Measurements from ENCODE around the gene MRPL9. TPM values are rescaled to one million over a fixed set of nuclear protein-coding genes. Genes with fewer than 3 reads are reported as not detected.
"Not testable (repeated sequence)": the region's sequence is repeated elsewhere in the genome, so short reads cannot be mapped to it uniquely, and the experiment has no call there.

MRPL9 gene
- total and polyA plus RNA-seq, 7 experiments from 2014 or later: 77.0 to 168 (median 115) TPM

GRCh38 chr1:151790071-151790939, 27.0 kb upstream of the MRPL9 start, which contains the start of gene TDRKH:
Gene TDRKH, minus strand, starts transcription at chr1:151790500. Its CDS starts 7,478 bp downstream, at chr1:151783022.
- peak; percentile 97 for ATAC-seq
- POLR2A ChIA-PET: interaction anchor here (0.5 to 3.7 kb wide), 9 partner anchors 11 to 285 kb away, joined by 3 to 24 read pairs (median 3); partner anchors contain the start of gene MRPL9

DNA sequence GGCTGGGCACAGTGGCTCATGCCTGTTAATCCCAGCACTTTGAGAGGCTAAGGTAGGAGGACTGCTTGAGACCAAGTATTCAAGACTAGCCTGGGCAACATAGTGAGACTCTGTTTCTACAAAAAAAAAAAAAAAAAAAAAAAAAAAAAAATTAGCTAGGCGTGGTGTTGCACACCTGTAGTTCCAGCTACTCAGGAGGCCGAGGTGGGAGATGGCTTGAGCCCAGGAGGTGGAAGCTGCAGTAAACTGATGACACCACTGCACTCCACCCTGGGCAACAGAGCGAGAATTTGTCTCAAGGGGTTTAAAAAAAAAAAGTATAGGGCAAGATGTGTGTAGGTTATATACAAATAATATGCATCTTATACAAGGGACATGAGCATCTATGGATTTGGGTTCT, 24.4 kb upstream of the MRPL9 start:
- ChIA-PET POLR2A (interaction anchor here (0.6 to 3.7 kb wide), 3 partner anchors 10 to 1023 kb away, joined by 6 to 24 read pairs (median 7); partner anchors contain the start of gene MRPL9), CTCF (no interaction called here)
- no peaks in the 10 kb centered on the region for H3K9me3 ChIP-seq (ENCODE audit: control insufficient read depth in 2 of 3, low read length in 3 of 3)
- DNase-seq: no peak
- intact Hi-C loops (cut with micrococcal nuclease): no loop called here
- no peak for ATAC-seq
- no peak overlapping the region for H3K27ac ChIP-seq (ENCODE audit: low read depth, low read length)
- H3K36me3 Mint-ChIP-seq: peaks cover 0 to 4% (median 0%) of the 10 kb centered on the region in 5 donors
- no peak overlapping the region for H3K27ac Mint-ChIP-seq
- peaks cover 0 to 14% of the 10 kb centered on the region in 2 donors for H3K4me1 ChIP-seq (ENCODE audit: control insufficient read depth in 2 of 2, insufficient read depth in 2 of 2, low read length in 2 of 2)
- peaks cover 0 to 2% (median 0%) of the 10 kb centered on the region in 5 donors for H3K27me3 Mint-ChIP-seq
- H3K4me3 ChIP-seq (ENCODE audit: low read length): no peak overlapping the region
- no peak overlapping the region for H3K4me3 Mint-ChIP-seq
- H3K4me1 Mint-ChIP-seq: peaks cover 6 to 34% (median 30%) of the 10 kb centered on the region in 7 donors
- no peaks in the 10 kb centered on the region for H3K27me3 ChIP-seq (ENCODE audit: control insufficient read depth in 2 of 2, insufficient read depth in 2 of 2, low read length in 2 of 2)
- H3K9me3 Mint-ChIP-seq: peaks cover 0 to 3% (median 0%) of the 10 kb centered on the region in 11 donors
- peaks cover 0 to 6% (median 0%) of the 10 kb centered on the region in 3 experiments for H3K36me3 ChIP-seq (ENCODE audit: control insufficient read depth in 2 of 3, insufficient read depth in 3 of 3, low read length in 3 of 3)

More at GRCh38 chr1:151790071-151790939, 27.0 kb upstream of the MRPL9 start, which contains the start of gene TDRKH:
- peak within 1 kb of the TSS; percentile 60 for H3K27ac ChIP-seq (ENCODE audit: low read depth, low read length)
- Mint-ChIP-seq H3K4me3 (peak within 1 kb of the TSS; percentile 91 to 99 (median 97)), H3K9me3 (peaks cover 0 to 3% (median 0%) of the 10 kb centered on the region in 11 donors), H3K27me3 (peaks cover 0 to 2% (median 0%) of the 10 kb centered on the region in 5 donors), H3K36me3 (peaks cover 0 to 6% (median 4%) of the 10 kb centered on the region in 5 donors), H3K4me1 (peaks cover 6 to 38% (median 30%) of the 10 kb centered on the region in 7 donors), H3K27ac (peak within 1 kb of the TSS; percentile 75 to 93 (median 89))
- H3K4me1 ChIP-seq (ENCODE audit: control insufficient read depth in 2 of 2, insufficient read depth in 2 of 2, low read length in 2 of 2): peaks cover 0 to 14% of the 10 kb centered on the region in 2 donors
- peak within 1 kb of the TSS; percentile 88 for H3K4me3 ChIP-seq (ENCODE audit: low read length)
- intact Hi-C loops (cut with micrococcal nuclease): loop anchor here (1.0 to 5.0 kb wide), 13 partner anchors 27 to 510 kb away; partner anchors contain the start of genes MRPL9 (in 2 of the 2), RIIAD1 (in 2 of the 2), C2CD4D (in 1 of the 2) and POGZ (in 1 of the 2)
- CTCF ChIA-PET: interaction anchor here (0.6 to 1.3 kb wide), 6 partner anchors 13 to 328 kb away, joined by 3 to 10 read pairs (median 4); partner anchors contain the start of gene MRPL9
- peaks cover 0 to 5% (median 0%) of the 10 kb centered on the region in 3 experiments for H3K36me3 ChIP-seq (ENCODE audit: control insufficient read depth in 2 of 3, insufficient read depth in 3 of 3, low read length in 3 of 3)
- H3K27me3 ChIP-seq (ENCODE audit: control insufficient read depth in 2 of 2, insufficient read depth in 2 of 2, low read length in 2 of 2): no peaks in the 10 kb centered on the region
- DNase-seq: peak; percentile 93 to 99 (median 99)
- no peaks in the 10 kb centered on the region for H3K9me3 ChIP-seq (ENCODE audit: control insufficient read depth in 2 of 3, low read length in 3 of 3)

GRCh38 chr1:151783796-151784195, 20.5 kb upstream of the MRPL9 start:
- intact Hi-C loops (cut with micrococcal nuclease): no loop called here
- Mint-ChIP-seq H3K27ac (no peak overlapping the region), H3K36me3 (peaks cover 5 to 19% (median 15%) of the 10 kb centered on the region in 5 donors), H3K9me3 (no peaks in the 10 kb centered on the region), H3K27me3 (no peaks in the 10 kb centered on the region), H3K4me3 (no peak overlapping the region), H3K4me1 (peaks cover 0 to 6% (median 2%) of the 10 kb centered on the region in 7 donors)
- no peaks in the 10 kb centered on the region for H3K27me3 ChIP-seq (ENCODE audit: control insufficient read depth in 2 of 2, insufficient read depth in 2 of 2, low read length in 2 of 2)
- DNase-seq: no peak
- H3K4me3 ChIP-seq (ENCODE audit: low read length): no peak overlapping the region
- H3K4me1 ChIP-seq (ENCODE audit: control insufficient read depth in 2 of 2, insufficient read depth in 2 of 2, low read length in 2 of 2): no peaks in the 10 kb centered on the region
- ATAC-seq: no peak
- CTCF ChIA-PET: no interaction called here
- H3K27ac ChIP-seq (ENCODE audit: low read depth, low read length): no peak overlapping the region
- peaks cover 0 to 32% (median 5%) of the 10 kb centered on the region in 3 experiments for H3K36me3 ChIP-seq (ENCODE audit: control insufficient read depth in 2 of 3, insufficient read depth in 3 of 3, low read length in 3 of 3)
- H3K9me3 ChIP-seq (ENCODE audit: control insufficient read depth in 2 of 3, low read length in 3 of 3): no peaks in the 10 kb centered on the region
- POLR2A ChIA-PET: no interaction called here

DNA sequence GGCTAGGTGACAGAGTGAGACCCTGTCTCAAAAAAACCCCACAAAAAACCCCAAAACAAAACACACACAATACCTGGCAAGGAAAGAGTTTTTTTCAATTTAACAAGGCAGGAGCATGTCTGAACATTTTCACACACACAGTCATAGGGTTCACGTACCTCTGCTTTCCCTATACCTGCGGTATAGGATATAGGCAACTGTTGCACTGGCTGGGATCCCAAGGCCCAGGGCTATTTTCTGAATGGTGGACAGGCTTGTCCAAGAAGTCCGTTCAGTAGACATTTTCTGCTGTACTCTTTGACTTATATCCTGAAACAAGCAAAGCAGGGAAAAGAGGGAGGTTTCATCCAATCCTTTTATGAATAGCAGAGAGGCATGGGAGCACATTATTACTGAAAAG, 19.4 kb upstream of the MRPL9 start:
- ChIA-PET POLR2A (no interaction called here), CTCF (no interaction called here)
- DNase-seq: no peak
- Mint-ChIP-seq H3K9me3 (no peaks in the 10 kb centered on the region), H3K27me3 (no peaks in the 10 kb centered on the region), H3K4me1 (peaks cover 0 to under 1% (median 0%) of the 10 kb centered on the region in 7 donors), H3K27ac (no peak overlapping the region), H3K36me3 (peaks cover 6 to 27% (median 15%) of the 10 kb centered on the region in 5 donors), H3K4me3 (no peak overlapping the region)
- Histone ChIP-seq H3K4me3 (ENCODE audit: low read length) (no peak overlapping the region), H3K4me1 (ENCODE audit: control insufficient read depth in 2 of 2, insufficient read depth in 2 of 2, low read length in 2 of 2) (no peaks in the 10 kb centered on the region), H3K36me3 (ENCODE audit: control insufficient read depth in 2 of 3, insufficient read depth in 3 of 3, low read length in 3 of 3) (peaks cover 0 to 42% (median 5%) of the 10 kb centered on the region in 3 experiments), H3K27ac (ENCODE audit: low read depth, low read length) (no peak overlapping the region), H3K9me3 (ENCODE audit: control insufficient read depth in 2 of 3, low read length in 3 of 3) (no peaks in the 10 kb centered on the region), H3K27me3 (ENCODE audit: control insufficient read depth in 2 of 2, insufficient read depth in 2 of 2, low read length in 2 of 2) (no peaks in the 10 kb centered on the region)
- intact Hi-C loops (cut with micrococcal nuclease): no loop called here
- no peak for ATAC-seq

DNA sequence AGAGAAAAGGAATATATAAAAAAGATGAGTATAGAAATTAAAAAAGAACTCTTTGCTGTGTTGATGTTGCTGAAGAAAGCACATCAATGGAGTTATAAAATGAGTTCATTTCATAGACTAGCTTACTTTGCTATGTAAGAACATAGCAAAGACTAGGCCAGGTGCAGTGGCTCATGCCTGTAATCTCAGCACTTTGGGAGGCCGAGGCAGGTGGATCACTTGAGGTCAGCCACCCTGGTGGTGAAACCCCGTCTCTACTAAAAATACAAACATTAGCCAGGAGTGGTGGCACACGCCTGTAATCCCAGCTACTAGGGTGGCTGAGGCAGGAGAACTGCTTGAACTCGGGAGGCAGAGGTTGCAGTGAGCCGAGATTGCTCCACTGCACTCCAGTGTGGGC, 18.7 kb upstream of the MRPL9 start:
- POLR2A ChIA-PET; ATAC-seq; H3K27me3 ChIP-seq (ENCODE audit: control insufficient read depth in 2 of 2, insufficient read depth in 2 of 2, low read length in 2 of 2); H3K4me1 Mint-ChIP-seq; DNase-seq; H3K27ac ChIP-seq (ENCODE audit: low read depth, low read length); H3K27ac Mint-ChIP-seq; H3K4me3 ChIP-seq (ENCODE audit: low read length); H3K4me1 ChIP-seq (ENCODE audit: control insufficient read depth in 2 of 2, insufficient read depth in 2 of 2, low read length in 2 of 2); intact Hi-C loops (cut with micrococcal nuclease); H3K9me3 Mint-ChIP-seq; H3K9me3 ChIP-seq (ENCODE audit: control insufficient read depth in 2 of 3, low read length in 3 of 3); H3K27me3 Mint-ChIP-seq; H3K4me3 Mint-ChIP-seq: not testable (repeated sequence)
- H3K36me3 ChIP-seq (ENCODE audit: control insufficient read depth in 2 of 3, insufficient read depth in 3 of 3, low read length in 3 of 3): peaks cover 0 to 42% (median 5%) of the 10 kb centered on the region in 3 experiments
- CTCF ChIA-PET: interaction anchor here (0.6 kb wide), 1 partner anchor 173 kb away, joined by 3 read pairs; no protein-coding TSS in a partner anchor
- H3K36me3 Mint-ChIP-seq: peaks cover 6 to 27% (median 15%) of the 10 kb centered on the region in 5 donors

DNA sequence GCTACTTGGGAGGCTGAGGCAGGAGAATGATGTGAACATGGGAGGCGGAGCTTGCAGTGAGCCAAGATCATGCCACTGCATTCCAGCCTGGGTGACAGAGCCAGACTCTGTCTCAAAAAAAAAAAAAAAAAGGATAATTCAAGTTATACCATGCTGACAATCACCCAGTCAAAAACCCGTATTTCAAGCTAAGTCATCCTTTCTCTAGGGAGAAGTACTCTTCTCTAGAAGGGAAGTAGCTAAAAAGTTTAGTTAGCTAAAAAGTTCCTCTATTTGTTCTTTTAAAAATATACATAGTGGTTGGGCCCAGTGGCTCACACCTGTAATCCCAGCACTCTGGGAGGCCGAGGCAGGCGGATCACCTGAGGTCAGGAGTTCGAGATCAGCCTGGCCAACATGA, 17.4 kb upstream of the MRPL9 start:
- H3K27me3 Mint-ChIP-seq; H3K4me1 ChIP-seq (ENCODE audit: control insufficient read depth in 2 of 2, insufficient read depth in 2 of 2, low read length in 2 of 2); H3K27ac ChIP-seq (ENCODE audit: low read depth, low read length); H3K4me1 Mint-ChIP-seq; DNase-seq; CTCF ChIA-PET; intact Hi-C loops (cut with micrococcal nuclease); H3K27me3 ChIP-seq (ENCODE audit: control insufficient read depth in 2 of 2, insufficient read depth in 2 of 2, low read length in 2 of 2); POLR2A ChIA-PET; H3K4me3 ChIP-seq (ENCODE audit: low read length); H3K9me3 Mint-ChIP-seq; H3K4me3 Mint-ChIP-seq; ATAC-seq; H3K9me3 ChIP-seq (ENCODE audit: control insufficient read depth in 2 of 3, low read length in 3 of 3); H3K27ac Mint-ChIP-seq: not testable (repeated sequence)
- peaks cover 0 to 51% (median 5%) of the 10 kb centered on the region in 3 experiments for H3K36me3 ChIP-seq (ENCODE audit: control insufficient read depth in 2 of 3, insufficient read depth in 3 of 3, low read length in 3 of 3)
- H3K36me3 Mint-ChIP-seq: peaks cover 6 to 36% (median 15%) of the 10 kb centered on the region in 5 donors

Measured in naive thymus-derived CD4-positive, alpha-beta T cell (primary cell).